ENCODE results near the gene MYO7A.

The MYO7A gene

GRCh38 chr11:77190331-77191075 lies 62.5 kb downstream of the MYO7A start:
- no peak for DNase-seq (ENCODE audit: low spot score)
- no peak for TF ChIP-seq CTCF (IDR thresholded peaks at IDR 0.05; ENCODE audit: extremely low read depth, insufficient read depth, missing control alignments)
- in situ Hi-C loops (cut with MboI; ENCODE audit: low pct_unique_long_range_greater_than_20kb, low sequenced_read_pairs, unreplicated experiment): loop anchor here (10.0 kb wide), 1 partner anchor 364 kb away; no protein-coding TSS in a partner anchor

DNA sequence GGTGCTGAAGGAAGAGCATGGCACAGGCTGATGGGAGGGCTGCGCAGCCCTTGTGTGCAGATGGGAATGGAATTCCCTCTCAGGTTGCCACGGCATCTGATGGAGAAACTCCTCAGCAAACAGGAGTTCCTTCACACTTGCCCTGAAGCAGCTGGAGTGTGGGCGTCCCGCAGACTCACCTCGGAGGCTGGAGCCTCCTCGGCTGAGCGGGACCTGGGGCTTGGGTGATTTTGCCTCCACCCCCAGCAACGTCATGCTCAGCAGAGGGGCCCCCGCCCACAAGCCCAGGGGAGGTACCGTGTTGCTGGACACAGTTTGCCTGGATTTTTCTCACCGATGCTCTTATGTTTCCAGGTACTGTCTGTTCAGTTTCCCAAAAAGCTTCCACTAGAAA lies 63.4 kb downstream of the MYO7A start:
- no peak for DNase-seq (ENCODE audit: low spot score)

GRCh38 chr11:77191823-77192495 lies 63.9 kb downstream of the MYO7A start:
- in situ Hi-C loops (cut with MboI; ENCODE audit: low pct_unique_long_range_greater_than_20kb, low sequenced_read_pairs, unreplicated experiment): loop anchor here (10.0 kb wide), 1 partner anchor 363 kb away; no protein-coding TSS in a partner anchor
- peak; percentile 75 for DNase-seq (ENCODE audit: low spot score)
- peak; percentile 44 for TF ChIP-seq CTCF (IDR thresholded peaks at IDR 0.05; ENCODE audit: extremely low read depth, insufficient read depth, missing control alignments)

More for the DNA sequence above, 63.4 kb downstream of the MYO7A start:
- TF ChIP-seq CTCF (IDR thresholded peaks at IDR 0.05; ENCODE audit: extremely low read depth, insufficient read depth, missing control alignments): no peak
- in situ Hi-C loops (cut with MboI; ENCODE audit: low pct_unique_long_range_greater_than_20kb, low sequenced_read_pairs, unreplicated experiment): loop anchor here (10.0 kb wide), 1 partner anchor 363 kb away; no protein-coding TSS in a partner anchor

- in situ Hi-C loops (cut with MboI; ENCODE audit: low pct_unique_long_range_greater_than_20kb, low sequenced_read_pairs, unreplicated experiment): loop anchor here (10.0 kb wide), 1 partner anchor 362 kb away; no protein-coding TSS in a partner anchor
- TF ChIP-seq CTCF (IDR thresholded peaks at IDR 0.05; ENCODE audit: extremely low read depth, insufficient read depth, missing control alignments): no peak
- DNase-seq (ENCODE audit: low spot score): no peak
Measured at GRCh38 chr11:77193167-77193566, 65.1 kb downstream of the MYO7A start.

GRCh38 chr11:77193911-77194830 lies 66.1 kb downstream of the MYO7A start:
- DNase-seq (ENCODE audit: low spot score): no peak
- in situ Hi-C loops (cut with MboI; ENCODE audit: low pct_unique_long_range_greater_than_20kb, low sequenced_read_pairs, unreplicated experiment): loop anchor here (10.0 kb wide), 1 partner anchor 361 kb away; no protein-coding TSS in a partner anchor
- no peak for TF ChIP-seq CTCF (IDR thresholded peaks at IDR 0.05; ENCODE audit: extremely low read depth, insufficient read depth, missing control alignments)
